Esophagus muscularis mucosa (tissue), 4 donors: ENCODE results near the gene DNAJC25. TPM values are rescaled to one million over a fixed set of nuclear protein-coding genes. Genes with fewer than 3 reads are reported as not detected.
A peak's percentile ranks its signal among the peaks of the same experiment; 100 is the strongest.

Source experiments
- DNase-seq: peaks from one replicate; pipeline ENCODE4 v3.0.0-alpha.2; 2017; ENCODE audit errors: extremely low spot score
- H3K27ac ChIP-seq, 4 donors: fragments of 200-600 bp; sonication (generic); replicated peaks in 1 of 4; 1 replicate in 3 of 4; 2 replicates in 1 of 4; pipeline ENCODE4 v1.5.1; 2016 to 2019; ENCODE audit warnings: mild to moderate bottlenecking in 1 of 4
- H3K27me3 ChIP-seq, 4 donors: fragments of 200-600 bp; sonication (generic); one replicate each; pipeline versions ENCODE4 v1.5.1 to v1.6.0; 2016 to 2019
- H3K36me3 ChIP-seq, 4 donors: fragments of 200-600 bp; sonication (generic); one replicate each; pipeline ENCODE4 v1.5.1; 2016 to 2019
- H3K4me1 ChIP-seq, 4 donors: fragments of 200-600 bp; sonication (generic); one replicate each; pipeline ENCODE4 v1.5.1; 2016 to 2019
- H3K4me3 ChIP-seq, 4 donors: fragments of 200-600 bp; sonication (generic); 1 replicate in 2 of 4; 2 replicates in 2 of 4; pipeline ENCODE4 v1.5.1; 2016 to 2019; ENCODE audit warnings: mild to moderate bottlenecking in 4 of 4, moderate library complexity in 1 of 4
- H3K9me3 ChIP-seq, 4 donors: fragments of 200-600 bp; sonication (generic); 1 replicate in 3 of 4; 2 replicates in 1 of 4; pipeline ENCODE4 v1.5.1; 2016 to 2019
- CTCF ChIP-seq, 3 experiments: fragments of 200-600 bp in 2 of 3; fragments of 450-650 bp in 1 of 3; sonication (generic) in 2 of 3; IDR thresholded peaks; one replicate each; pipeline ENCODE4 v1.5.1; 2017 to 2019; ENCODE audit warnings: antibody characterized with exemption in 3 of 3, mild to moderate bottlenecking in 2 of 3, moderate library complexity in 1 of 3
- EP300 ChIP-seq: sonication (generic); formaldehyde crosslinking; IDR thresholded peaks from one replicate; pipeline ENCODE4 v1.6.1; 2017; ENCODE audit warnings: antibody characterized with exemption
- POLR2A ChIP-seq: fragments of 450-650 bp; IDR thresholded peaks from one replicate; pipeline ENCODE4 v1.6.1; 2017; ENCODE audit warnings: antibody characterized with exemption, moderate library complexity, mild to moderate bottlenecking, low read depth
- POLR2AphosphoS5 ChIP-seq, 2 donors: sonication (generic); formaldehyde crosslinking; IDR thresholded peaks; one replicate each; pipeline ENCODE4 v1.6.1; 2017; ENCODE audit warnings: antibody characterized with exemption in 2 of 2
- WGBS: methylation state at CpG from one replicate; pipeline ENCODE4 v1.1.5; 2018; 5-methylcytosine and 5-hydroxymethylcytosine counted together
- intact Hi-C: fragments of 100-400 bp; cut with DNase I; formaldehyde crosslinking; loops from one replicate; pipeline ENCODE4 v1.15.1; 2023
- total RNA-seq, 4 donors: library from RNA; depleted of rRNA; stranded (reverse); fragments of >200 nt; gene quantifications; one replicate each; pipeline versions ENCODE4 v1.1.0 to v1.2.1, GENCODE V29; 2016

DNAJC25 gene
- total RNA-seq, 4 donors from 2014 or later: 8.8 to 12.0 (median 9.5) TPM

- WGBS: 0% methylated on average over 1 of the region's 61 CpGs
- no peak for TF ChIP-seq CTCF (IDR thresholded peaks at IDR 0.05)
- TF ChIP-seq POLR2AphosphoS5 (IDR thresholded peaks at IDR 0.05): peak in 1 of 2 donors; percentile 50
- no peak for DNase-seq
- peak within 1 kb of the TSS; percentile 65 to 96 (median 83) for H3K4me3 ChIP-seq
- intact Hi-C loops: no loop called here
- no peaks in the 10 kb centered on the region for H3K27me3 ChIP-seq
- H3K36me3 ChIP-seq: peaks cover 0 to 4% (median 0%) of the 10 kb centered on the region in 4 donors
- peak within 1 kb of the TSS; percentile 75 to 88 (median 84) for H3K27ac ChIP-seq
- H3K9me3 ChIP-seq: no peaks in the 10 kb centered on the region
- peaks cover 13 to 23% (median 19%) of the 10 kb centered on the region in 4 donors for H3K4me1 ChIP-seq
Measured at GRCh38 chr9:111661150-111661801, 30.1 kb downstream of the DNAJC25 start, which contains the start of gene GNG10. GNG10 (plus strand) TSS chr9:111661605; CDS start chr9:111661635, 30 bp downstream.

GRCh38 chr9:111661802-111662521, 30.8 kb downstream of the DNAJC25 start:
- no peaks in the 10 kb centered on the region for H3K9me3 ChIP-seq

GRCh38 chr9:111662576-111663300, 31.6 kb downstream of the DNAJC25 start:
- intact Hi-C loops: no loop called here
- H3K4me3 ChIP-seq: peak overlapping the region; percentile 65 to 96 (median 83)
- 40% methylated on average over 7 of the region's 7 CpGs for WGBS
- no peaks in the 10 kb centered on the region for H3K27me3 ChIP-seq
- H3K36me3 ChIP-seq: peaks cover 0 to 16% (median 11%) of the 10 kb centered on the region in 4 donors
- TF ChIP-seq POLR2A (no peak), POLR2AphosphoS5 (IDR thresholded peaks at IDR 0.05) (no peak), CTCF (IDR thresholded peaks at IDR 0.05) (no peak), EP300 (no peak)
- peak overlapping the region; percentile 75 to 88 (median 84) for H3K27ac ChIP-seq
- peaks cover 13 to 23% (median 19%) of the 10 kb centered on the region in 4 donors for H3K4me1 ChIP-seq
- no peak for DNase-seq
- H3K9me3 ChIP-seq: no peaks in the 10 kb centered on the region

More at GRCh38 chr9:111661802-111662521, 30.8 kb downstream of the DNAJC25 start:
- Histone ChIP-seq H3K4me3 (peak overlapping the region; percentile 65 to 96 (median 83)), H3K36me3 (peaks cover 0 to 8% (median 3%) of the 10 kb centered on the region in 4 donors), H3K4me1 (peaks cover 13 to 23% (median 19%) of the 10 kb centered on the region in 4 donors), H3K27ac (peak overlapping the region; percentile 75 to 88 (median 84)), H3K27me3 (no peaks in the 10 kb centered on the region)
- intact Hi-C loops: no loop called here
- no peak for DNase-seq
- TF ChIP-seq POLR2A (no peak), POLR2AphosphoS5 (IDR thresholded peaks at IDR 0.05) (no peak), EP300 (no peak), CTCF (IDR thresholded peaks at IDR 0.05) (no peak)
- WGBS: under 1% methylated on average over 32 of the region's 57 CpGs

GRCh38 chr9:111663301-111663823, 32.2 kb downstream of the DNAJC25 start:
- Histone ChIP-seq H3K9me3 (no peaks in the 10 kb centered on the region), H3K36me3 (peaks cover under 1 to 22% (median 15%) of the 10 kb centered on the region in 4 donors), H3K4me1 (peaks cover 13 to 23% (median 19%) of the 10 kb centered on the region in 4 donors), H3K27me3 (no peaks in the 10 kb centered on the region), H3K27ac (no peak overlapping the region), H3K4me3 (no peak overlapping the region)
- DNase-seq: no peak
- WGBS: 83% methylated on average over 5 of the region's 5 CpGs
- TF ChIP-seq POLR2A: no peak
- no peak for TF ChIP-seq EP300
- no peak for TF ChIP-seq CTCF (IDR thresholded peaks at IDR 0.05)
- TF ChIP-seq POLR2AphosphoS5 (IDR thresholded peaks at IDR 0.05): no peak
- intact Hi-C loops: no loop called here
